HG03558 (cell line): Measurements from ENCODE around the gene IMPACT.
A peak's percentile ranks its signal among the peaks of the same experiment; 100 is the strongest.

Source experiments
- ATAC-seq: cut with Tn5 transposase; IDR thresholded peaks from one replicate; pipeline ENCODE4 v1.9.1; 2021; ENCODE audit warnings: moderate number of reproducible peaks; ENCODE audit not compliant: unreplicated experiment; ENCODE audit errors: extremely low read depth

The IMPACT gene

GRCh38 chr18:24417480-24417879, 9.0 kb upstream of the IMPACT start:
- no peak for ATAC-seq

- no peak for ATAC-seq
Observed at GRCh38 chr18:24420551-24420950, 5.9 kb upstream of the IMPACT start.

GRCh38 chr18:24421831-24422230, 4.6 kb upstream of the IMPACT start:
- no peak for ATAC-seq

GRCh38 chr18:24426073-24426397, 435 bp upstream of the IMPACT start:
- no peak for ATAC-seq

GRCh38 chr18:24427484-24427883, 1.0 kb downstream of the IMPACT start:
- ATAC-seq: no peak

- no peak for ATAC-seq
Observed at GRCh38 chr18:24428709-24429108, 2.2 kb downstream of the IMPACT start.

- no peak for ATAC-seq
Observed at GRCh38 chr18:24429188-24429587, 2.7 kb downstream of the IMPACT start.

GRCh38 chr18:24432618-24433017, 6.1 kb downstream of the IMPACT start:
- ATAC-seq: no peak

- no peak for ATAC-seq
Observed at GRCh38 chr18:24436939-24437338, 10.5 kb downstream of the IMPACT start.

GRCh38 chr18:24443870-24444269, 17.4 kb downstream of the IMPACT start:
- ATAC-seq: no peak

GRCh38 chr18:24446453-24446852, 20.0 kb downstream of the IMPACT start:
- ATAC-seq: no peak

GRCh38 chr18:24446953-24447538, 20.6 kb downstream of the IMPACT start:
- ATAC-seq: no peak

GRCh38 chr18:24447961-24448360, 21.5 kb downstream of the IMPACT start:
- no peak for ATAC-seq

GRCh38 chr18:24456549-24456948, 30.1 kb downstream of the IMPACT start:
- peak; percentile 92 for ATAC-seq

- ATAC-seq: no peak
Observed at GRCh38 chr18:24459772-24460171, 33.3 kb downstream of the IMPACT start.

- no peak for ATAC-seq
Observed at GRCh38 chr18:24460388-24460787, 33.9 kb downstream of the IMPACT start, which contains the start of gene HRH4. Gene HRH4, plus strand, starts transcription at chr18:24460637. Its CDS starts 92 bp downstream, at chr18:24460729.

GRCh38 chr18:24461996-24462395, 35.5 kb downstream of the IMPACT start:
- no peak for ATAC-seq

- no peak for ATAC-seq
Observed at GRCh38 chr18:24462838-24463775, 36.6 kb downstream of the IMPACT start.

GRCh38 chr18:24465486-24465885, 39.0 kb downstream of the IMPACT start:
- ATAC-seq: no peak

- no peak for ATAC-seq
Observed at GRCh38 chr18:24466771-24467170, 40.3 kb downstream of the IMPACT start.

- no peak for ATAC-seq
Observed at GRCh38 chr18:24470022-24470618, 43.6 kb downstream of the IMPACT start.
